Measurements from ENCODE around the gene TGOLN2.
"Not testable (repeated sequence)": the region's sequence is repeated elsewhere in the genome, so short reads cannot be mapped to it uniquely, and the experiment has no call there.

TGOLN2 gene

GRCh38 chr2:85327822-85328617 is at the start of gene TGOLN2:
Gene TGOLN2, minus strand, starts transcription at chr2:85327989. Its CDS starts 27 bp downstream, at chr2:85327962.
- DNase-seq (ENCODE audit: low spot score), result peak; percentile 96

GRCh38 chr2:85377083-85377482 is 49.3 kb upstream of the TGOLN2 start:
- DNase-seq (ENCODE audit: low spot score), result no peak

- DNase-seq (ENCODE audit: low spot score), result no peak
Measured at GRCh38 chr2:85376291-85377065, 48.7 kb upstream of the TGOLN2 start.

- no peak for DNase-seq (ENCODE audit: low spot score)
Measured at GRCh38 chr2:85371045-85371444, 43.3 kb upstream of the TGOLN2 start.

GRCh38 chr2:85369500-85369899 is 41.7 kb upstream of the TGOLN2 start:
- DNase-seq (ENCODE audit: low spot score), result no peak

- no peak for DNase-seq (ENCODE audit: low spot score)
Measured at GRCh38 chr2:85368921-85369320, 41.1 kb upstream of the TGOLN2 start.

- no peak for DNase-seq (ENCODE audit: low spot score)
Measured at GRCh38 chr2:85367180-85367579, 39.4 kb upstream of the TGOLN2 start.

- not testable (repeated sequence) for DNase-seq (ENCODE audit: low spot score)
Measured at GRCh38 chr2:85362653-85363387, 35.0 kb upstream of the TGOLN2 start.

- no peak for DNase-seq (ENCODE audit: low spot score)
Measured at GRCh38 chr2:85357736-85358135, 29.9 kb upstream of the TGOLN2 start.

GRCh38 chr2:85356186-85356585 is 28.4 kb upstream of the TGOLN2 start:
- DNase-seq (ENCODE audit: low spot score), result no peak

GRCh38 chr2:85355521-85355920 is 27.7 kb upstream of the TGOLN2 start:
- no peak for DNase-seq (ENCODE audit: low spot score)

GRCh38 chr2:85355073-85355410 is 27.3 kb upstream of the TGOLN2 start:
- no peak for DNase-seq (ENCODE audit: low spot score)

GRCh38 chr2:85354286-85355072 is 26.7 kb upstream of the TGOLN2 start, which contains the start of the genes ELMOD3 and RETSAT:
Gene ELMOD3, plus strand, starts transcription at chr2:85354769. Its CDS starts 2,430 bp downstream, at chr2:85357199.
Gene RETSAT, minus strand, starts transcription at chr2:85354528. Its CDS starts 21 bp downstream, at chr2:85354507.
- peak; percentile 96 for DNase-seq (ENCODE audit: low spot score)

GRCh38 chr2:85353876-85354285 is 26.1 kb upstream of the TGOLN2 start:
- DNase-seq (ENCODE audit: low spot score), result peak; percentile 13

GRCh38 chr2:85347599-85347998 is 19.8 kb upstream of the TGOLN2 start:
- no peak for DNase-seq (ENCODE audit: low spot score)

GRCh38 chr2:85344356-85344954 is 16.7 kb upstream of the TGOLN2 start:
- no peak for DNase-seq (ENCODE audit: low spot score)

GRCh38 chr2:85343207-85343895 is 15.6 kb upstream of the TGOLN2 start:
- not testable (repeated sequence) for DNase-seq (ENCODE audit: low spot score)

GRCh38 chr2:85342156-85342555 is 14.4 kb upstream of the TGOLN2 start:
- no peak for DNase-seq (ENCODE audit: low spot score)

- no peak for DNase-seq (ENCODE audit: low spot score)
Measured at GRCh38 chr2:85341269-85342029, 13.7 kb upstream of the TGOLN2 start.

Measured in germinal center (tissue), 1 donor.